ENCODE results near the gene LGALS16. TPM values are rescaled to one million over a fixed set of nuclear protein-coding genes. Genes with fewer than 3 reads are reported as not detected.
A peak's percentile ranks its signal among the peaks of the same experiment; 100 is the strongest.

LGALS16 gene
- total RNA-seq, 1 experiment from 2014 or later = not detected

GRCh38 chr19:39692822-39693221, 37.1 kb downstream of the LGALS16 start:
- intact Hi-C loops (cut with micrococcal nuclease; ENCODE audit: unreplicated experiment) = loop anchor here (1.0 kb wide), 1 partner anchor 15 kb away; no protein-coding TSS in a partner anchor
- no peaks in the 10 kb centered on the region for H4K20me1 ChIP-seq (ENCODE audit: insufficient read depth)
- H3K27ac ChIP-seq = no peak overlapping the region
- no TSS peak for BruUV-seq (replicated peaks)
- no peaks in the 10 kb centered on the region for H3K79me2 ChIP-seq (ENCODE audit: low read depth)
- H2AFZ ChIP-seq = no peak overlapping the region
- no peaks in the 10 kb centered on the region for H3K4me1 ChIP-seq (replicated peaks; ENCODE audit: insufficient read depth)
- H3K9me3 ChIP-seq (ENCODE audit: insufficient read depth, low read depth) = no peaks in the 10 kb centered on the region
- no peak overlapping the region for H3K4me2 ChIP-seq
- ChIA-PET POLR2A (ENCODE audit: unreplicated experiment) (no interaction called here), CTCF (no interaction called here)
- no peaks in the 10 kb centered on the region for H3K9me2 ChIP-seq (ENCODE audit: insufficient read depth)
- no peak overlapping the region for H3K4me3 ChIP-seq
- no peaks in the 10 kb centered on the region for H3F3A ChIP-seq (ENCODE audit: insufficient read depth, low read depth)
- no peaks in the 10 kb centered on the region for H3K36me3 ChIP-seq (ENCODE audit: low read depth)
- peaks cover 12% of the 10 kb centered on the region for H3K27me3 ChIP-seq (ENCODE audit: insufficient read depth, low read depth)
- no peak for DNase-seq
- TF ChIP-seq EZH2 (IDR thresholded peaks at IDR 0.05; ENCODE audit: low read depth) = no peak
- no peak for TF ChIP-seq CTCF (conservative IDR thresholded peaks at IDR 0.05)

- no peak overlapping the region for H3K4me2 ChIP-seq
- no peaks in the 10 kb centered on the region for H3K9me3 ChIP-seq (ENCODE audit: insufficient read depth, low read depth)
- BruUV-seq (replicated peaks) = no TSS peak
Measured at GRCh38 chr19:39695759-39696158, 40.0 kb downstream of the LGALS16 start.

GRCh38 chr19:39696387-39696786, 40.7 kb downstream of the LGALS16 start:
- peaks cover 22% of the 10 kb centered on the region for H3K27me3 ChIP-seq (ENCODE audit: insufficient read depth, low read depth)
- BruUV-seq (replicated peaks) = no TSS peak
- H2AFZ ChIP-seq = no peak overlapping the region
- DNase-seq = peak in 1 of 2 experiments; percentile 73
- intact Hi-C loops (cut with micrococcal nuclease; ENCODE audit: unreplicated experiment) = no loop called here
- CTCF ChIA-PET = no interaction called here
- POLR2A ChIA-PET (ENCODE audit: unreplicated experiment) = no interaction called here
- H3K79me2 ChIP-seq (ENCODE audit: low read depth) = no peaks in the 10 kb centered on the region
- H3K36me3 ChIP-seq (ENCODE audit: low read depth) = no peaks in the 10 kb centered on the region
- H3F3A ChIP-seq (ENCODE audit: insufficient read depth, low read depth) = no peaks in the 10 kb centered on the region
- H3K4me1 ChIP-seq (replicated peaks; ENCODE audit: insufficient read depth) = no peaks in the 10 kb centered on the region
- H3K4me3 ChIP-seq = no peak overlapping the region
- H3K4me2 ChIP-seq = no peak overlapping the region
- no peaks in the 10 kb centered on the region for H4K20me1 ChIP-seq (ENCODE audit: insufficient read depth)
- TF ChIP-seq EZH2 (IDR thresholded peaks at IDR 0.05; ENCODE audit: low read depth) (no peak), CTCF (conservative IDR thresholded peaks at IDR 0.05) (no peak)
- H3K27ac ChIP-seq = no peak overlapping the region
- H3K9me2 ChIP-seq (ENCODE audit: insufficient read depth) = no peaks in the 10 kb centered on the region
- H3K9me3 ChIP-seq (ENCODE audit: insufficient read depth, low read depth) = no peaks in the 10 kb centered on the region

More at GRCh38 chr19:39695759-39696158, 40.0 kb downstream of the LGALS16 start:
- DNase-seq = no peak
- Histone ChIP-seq H3K79me2 (ENCODE audit: low read depth) (no peaks in the 10 kb centered on the region), H3K4me1 (replicated peaks; ENCODE audit: insufficient read depth) (no peaks in the 10 kb centered on the region), H3K27ac (no peak overlapping the region), H3K9me2 (ENCODE audit: insufficient read depth) (no peaks in the 10 kb centered on the region), H3K4me3 (no peak overlapping the region), H2AFZ (no peak overlapping the region), H3K36me3 (ENCODE audit: low read depth) (no peaks in the 10 kb centered on the region), H3K27me3 (ENCODE audit: insufficient read depth, low read depth) (peaks cover 21% of the 10 kb centered on the region), H3F3A (ENCODE audit: insufficient read depth, low read depth) (no peaks in the 10 kb centered on the region), H4K20me1 (ENCODE audit: insufficient read depth) (no peaks in the 10 kb centered on the region)
- intact Hi-C loops (cut with micrococcal nuclease; ENCODE audit: unreplicated experiment) = no loop called here
- POLR2A ChIA-PET (ENCODE audit: unreplicated experiment) = no interaction called here
- TF ChIP-seq EZH2 (IDR thresholded peaks at IDR 0.05; ENCODE audit: low read depth) (no peak), CTCF (conservative IDR thresholded peaks at IDR 0.05) (no peak)
- CTCF ChIA-PET = no interaction called here

Data from PC-9 (cell line).